IPS-18c (cell line): ENCODE data around the gene ENG.
"Not testable (repeated sequence)": the region's sequence is repeated elsewhere in the genome, so short reads cannot be mapped to it uniquely, and the experiment has no call there.

Experiments used
- H3K4me3 ChIP-seq: 2 replicates; pipeline ENCODE4 v1.7.0; 2013; ENCODE audit warnings: low read depth, mild to moderate bottlenecking, low read length, moderate library complexity; ENCODE audit not compliant: insufficient read depth
- H3K9me3 ChIP-seq: one replicate; pipeline ENCODE4 v1.6.1; 2013; ENCODE audit warnings: mild to moderate bottlenecking, low read length, moderate library complexity; ENCODE audit not compliant: control insufficient read depth, insufficient read depth

Gene ENG

GRCh38 chr9:127792417-127793031, 61.9 kb downstream of the ENG start:
- no peak overlapping the region for H3K4me3 ChIP-seq

GRCh38 chr9:127791085-127791484, 63.4 kb downstream of the ENG start:
- Histone ChIP-seq H3K9me3 (no peaks in the 10 kb centered on the region), H3K4me3 (no peak overlapping the region)

More at GRCh38 chr9:127792417-127793031, 61.9 kb downstream of the ENG start:
- H3K9me3 ChIP-seq: no peaks in the 10 kb centered on the region

- Histone ChIP-seq H3K9me3 (no peaks in the 10 kb centered on the region), H3K4me3 (no peak overlapping the region)
Observed at GRCh38 chr9:127790094-127790855, 64.2 kb downstream of the ENG start.

GRCh38 chr9:127789179-127789578, 65.3 kb downstream of the ENG start:
- no peaks in the 10 kb centered on the region for H3K9me3 ChIP-seq
- H3K4me3 ChIP-seq: no peak overlapping the region

GRCh38 chr9:127788337-127789011, 66.0 kb downstream of the ENG start:
- H3K4me3 ChIP-seq: no peak overlapping the region
- no peaks in the 10 kb centered on the region for H3K9me3 ChIP-seq

- Histone ChIP-seq H3K4me3 (peak overlapping the region; percentile 80), H3K9me3 (no peaks in the 10 kb centered on the region)
Observed at GRCh38 chr9:127786773-127787104, 67.7 kb downstream of the ENG start.

- Histone ChIP-seq H3K9me3 (no peaks in the 10 kb centered on the region), H3K4me3 (peak within 1 kb of the TSS; percentile 80)
Observed at GRCh38 chr9:127785933-127786772, 68.3 kb downstream of the ENG start, which contains the start of gene CDK9. CDK9 (plus strand) TSS chr9:127786034; CDS start chr9:127786149, 115 bp downstream.

GRCh38 chr9:127785023-127785932, 69.2 kb downstream of the ENG start:
- Histone ChIP-seq H3K9me3 (no peaks in the 10 kb centered on the region), H3K4me3 (peak overlapping the region; percentile 80)

- Histone ChIP-seq H3K9me3 (no peaks in the 10 kb centered on the region), H3K4me3 (no peak overlapping the region)
Observed at GRCh38 chr9:127783111-127784008, 71.1 kb downstream of the ENG start.

GRCh38 chr9:127781806-127782205, 72.7 kb downstream of the ENG start:
- H3K4me3 ChIP-seq: no peak overlapping the region
- no peaks in the 10 kb centered on the region for H3K9me3 ChIP-seq

GRCh38 chr9:127780909-127781308, 73.5 kb downstream of the ENG start:
- H3K4me3 ChIP-seq, H3K9me3 ChIP-seq: not testable (repeated sequence)

GRCh38 chr9:127780126-127780885, 74.2 kb downstream of the ENG start:
- H3K4me3 ChIP-seq: no peak overlapping the region
- H3K9me3 ChIP-seq: no peaks in the 10 kb centered on the region

GRCh38 chr9:127779136-127779981, 75.1 kb downstream of the ENG start:
- Histone ChIP-seq H3K9me3 (no peaks in the 10 kb centered on the region), H3K4me3 (no peak overlapping the region; the same call in 1 of the 2 replicates)
